Mesenteric fat pad (tissue), 1 donor: ENCODE measurements around the gene SSH3. TPM values are rescaled to one million over a fixed set of nuclear protein-coding genes. Genes with fewer than 3 reads are reported as not detected.

Source experiments
- DNase-seq: peaks from one replicate; pipeline ENCODE4 v3.0.0-alpha.2; 2020; ENCODE audit warnings: low spot score
- total RNA-seq: library from RNA; stranded (reverse); fragmentation: NEBNext Ultra II Directional; extraction: Animal tissue kit (Norgen Biotek cat#: 25700); gene quantifications from one replicate; pipeline ENCODE4 v1.2.1, GENCODE V29; 2021
- donor health status: DM: yes; HTN: yes; CAD: no.

Gene SSH3
- total RNA-seq, 1 donor from 2014 or later: 19.9 TPM

- no peak for DNase-seq
These were observed 42.1 kb downstream of the SSH3 start for GRCh38 chr11:67345247-67345919.

- no peak for DNase-seq
These were observed 42.8 kb downstream of the SSH3 start for GRCh38 chr11:67345920-67346819.

- no peak for DNase-seq
These were observed 44.8 kb downstream of the SSH3 start for GRCh38 chr11:67347964-67348749.

GRCh38 chr11:67349036-67349435 lies 45.7 kb downstream of the SSH3 start:
- DNase-seq: no peak

GRCh38 chr11:67349457-67349856 lies 46.1 kb downstream of the SSH3 start:
- DNase-seq: no peak

- DNase-seq: no peak
These were observed 46.7 kb downstream of the SSH3 start for GRCh38 chr11:67349928-67350465.

- no peak for DNase-seq
These were observed 48.1 kb downstream of the SSH3 start for GRCh38 chr11:67351275-67352005.

- no peak for DNase-seq
These were observed 49.4 kb downstream of the SSH3 start for GRCh38 chr11:67352546-67353316.

- DNase-seq: peak; percentile 100
These were observed 50.2 kb downstream of the SSH3 start, which contains the start of gene POLD4 for GRCh38 chr11:67353317-67354074. TSS of gene POLD4 (minus strand) at chr11:67353546. CDS start at chr11:67353399, 147 bp downstream.

GRCh38 chr11:67354075-67355022 lies 51.0 kb downstream of the SSH3 start:
- DNase-seq: no peak

GRCh38 chr11:67355023-67355793 lies 51.9 kb downstream of the SSH3 start:
- no peak for DNase-seq

GRCh38 chr11:67355794-67356386 lies 52.6 kb downstream of the SSH3 start:
- DNase-seq: no peak

GRCh38 chr11:67356387-67356863 lies 53.1 kb downstream of the SSH3 start:
- DNase-seq: no peak

- DNase-seq: no peak
These were observed 53.7 kb downstream of the SSH3 start for GRCh38 chr11:67356864-67357561.

GRCh38 chr11:67357831-67358670 lies 54.7 kb downstream of the SSH3 start:
- no peak for DNase-seq
